T follicular helper cell (primary cell): ENCODE results near the gene SCRT2.
"Not testable (repeated sequence)": the region's sequence is repeated elsewhere in the genome, so short reads cannot be mapped to it uniquely, and the experiment has no call there.

Experiments used
- DNase-seq: peaks from one replicate; pipeline ENCODE4 v3.0.0-alpha.2; 2020; ENCODE audit warnings: low read depth

Gene SCRT2

GRCh38 chr20:701401-702129 is 26.0 kb upstream of the SCRT2 start:
- DNase-seq: no peak

- no peak for DNase-seq
Measured at GRCh38 chr20:699811-700338, 24.3 kb upstream of the SCRT2 start.

- no peak for DNase-seq
Measured at GRCh38 chr20:699342-699741, 23.7 kb upstream of the SCRT2 start.

GRCh38 chr20:698276-698675 is 22.7 kb upstream of the SCRT2 start:
- no peak for DNase-seq

GRCh38 chr20:697826-698225 is 22.2 kb upstream of the SCRT2 start:
- no peak for DNase-seq

GRCh38 chr20:695165-695866 is 19.7 kb upstream of the SCRT2 start:
- no peak for DNase-seq

- no peak for DNase-seq
Measured at GRCh38 chr20:694496-694895, 18.9 kb upstream of the SCRT2 start.

- not testable (repeated sequence) for DNase-seq
Measured at GRCh38 chr20:693786-694185, 18.2 kb upstream of the SCRT2 start.

GRCh38 chr20:692044-692443 is 16.4 kb upstream of the SCRT2 start:
- no peak for DNase-seq

- no peak for DNase-seq
Measured at GRCh38 chr20:689947-690346, 14.3 kb upstream of the SCRT2 start.

GRCh38 chr20:689348-689747 is 13.7 kb upstream of the SCRT2 start:
- DNase-seq: no peak

- DNase-seq: no peak
Measured at GRCh38 chr20:688809-689212, 13.2 kb upstream of the SCRT2 start.

GRCh38 chr20:687468-688203 is 12.0 kb upstream of the SCRT2 start:
- no peak for DNase-seq

- DNase-seq: no peak
Measured at GRCh38 chr20:684676-685319, 9.2 kb upstream of the SCRT2 start.

GRCh38 chr20:682123-682522 is 6.5 kb upstream of the SCRT2 start:
- DNase-seq: no peak

GRCh38 chr20:680638-681187 is 5.1 kb upstream of the SCRT2 start:
- no peak for DNase-seq

GRCh38 chr20:677957-678356 is 2.4 kb upstream of the SCRT2 start:
- DNase-seq: no peak

- no peak for DNase-seq
Measured at GRCh38 chr20:676967-677366, 1.4 kb upstream of the SCRT2 start.

GRCh38 chr20:676315-676937 is 824 bp upstream of the SCRT2 start:
- DNase-seq: no peak

GRCh38 chr20:675033-675452 is 559 bp downstream of the SCRT2 start:
- no peak for DNase-seq

GRCh38 chr20:673603-674001 is 2.0 kb downstream of the SCRT2 start:
- no peak for DNase-seq
